OCI-LY3 (cell line): ENCODE data around the gene ACKR4.

Experiments
- H2AFZ ChIP-seq: fragments of 200-600, 300-600 bp; shearing (Covaris generic); 2 replicates; pipeline ENCODE4 v1.6.0; 2014; ENCODE audit warnings: antibody characterized with exemption, low read depth, low read length
- H3K27ac ChIP-seq: fragments of 200-600, 300-600 bp; sonication (generic); 2 replicates; pipeline ENCODE4 v1.5.1; 2014; ENCODE audit warnings: mild to moderate bottlenecking, low read length, moderate library complexity, mixed read lengths
- H3K27me3 ChIP-seq: fragments of 200-600, 300-600 bp; sonication (generic); 2 replicates; pipeline ENCODE4 v1.6.1; 2014; ENCODE audit warnings: low read depth, low read length, mixed read lengths
- H3K36me3 ChIP-seq: fragments of 200-600, 300-600 bp; sonication (generic); replicated peaks from 2 replicates; pipeline ENCODE3; 2014; ENCODE audit warnings: low read depth, low read length, mixed read lengths
- H3K4me1 ChIP-seq: fragments of 300-600, 200-600 bp; sonication (generic); 2 replicates; pipeline ENCODE4 v1.6.1; 2014; ENCODE audit warnings: low read length, mixed read lengths
- H3K4me2 ChIP-seq: fragments of 200-600, 300-600 bp; sonication (generic); 2 replicates; pipeline ENCODE4 v1.6.1; 2014; ENCODE audit warnings: low read length, mixed read lengths
- H3K4me3 ChIP-seq: fragments of 300-600, 200-600 bp; sonication (generic); 2 replicates; pipeline ENCODE4 v1.5.1; 2014; ENCODE audit warnings: antibody characterized with exemption, mild to moderate bottlenecking, low read length, moderate library complexity
- H3K79me2 ChIP-seq: fragments of 300-600, 200-600 bp; shearing (Covaris generic); 2 replicates; pipeline ENCODE4 v1.6.1; 2014; ENCODE audit warnings: mild to moderate bottlenecking, low read length, mixed read lengths
- H3K9ac ChIP-seq: fragments of 300-600, 200-600 bp; shearing (Covaris generic); 2 replicates; pipeline ENCODE4 v1.6.0; 2014; ENCODE audit warnings: mild to moderate bottlenecking, low read length, moderate library complexity
- H3K9me3 ChIP-seq: fragments of 200-600, 300-600 bp; shearing (Covaris generic); 2 replicates; pipeline ENCODE4 v1.6.1; 2014; ENCODE audit warnings: low read length, mixed read lengths; ENCODE audit not compliant: insufficient read depth
- H4K20me1 ChIP-seq: fragments of 200-600, 300-600 bp; sonication (generic); 2 replicates; pipeline ENCODE4 v1.6.1; 2016; ENCODE audit warnings: low read length, mixed read lengths; ENCODE audit not compliant: insufficient read depth
- CTCF ChIP-seq: fragments of 200-600, 300-600 bp; sonication (generic); IDR thresholded peaks from 2 replicates; pipeline ENCODE4 v1.5.1; 2014; ENCODE audit warnings: antibody characterized with exemption, low read length, low read depth
- EZH2phosphoT487 ChIP-seq: fragments of 200-600 bp; shearing (Covaris generic); IDR thresholded peaks from 2 replicates; pipeline ENCODE4 v1.6.1; 2018; ENCODE audit warnings: antibody characterized with exemption, mixed run types, low read depth

The ACKR4 gene

GRCh38 chr3:132615881-132616280 is 18.8 kb downstream of the ACKR4 start:
- H3K4me2 ChIP-seq = no peak overlapping the region
- TF ChIP-seq EZH2phosphoT487 = no peak
- TF ChIP-seq CTCF = no peak
- H3K27me3 ChIP-seq = no peaks in the 10 kb centered on the region
- no peak overlapping the region for H2AFZ ChIP-seq
- no peak overlapping the region for H3K4me3 ChIP-seq
- H3K9ac ChIP-seq = no peak overlapping the region
- H3K9me3 ChIP-seq = no peaks in the 10 kb centered on the region
- H3K79me2 ChIP-seq = no peaks in the 10 kb centered on the region
- no peaks in the 10 kb centered on the region for H3K36me3 ChIP-seq
- no peak overlapping the region for H3K27ac ChIP-seq
- H4K20me1 ChIP-seq = no peaks in the 10 kb centered on the region
- no peaks in the 10 kb centered on the region for H3K4me1 ChIP-seq

GRCh38 chr3:132616780-132617179 is 19.7 kb downstream of the ACKR4 start:
- H3K27me3 ChIP-seq = no peaks in the 10 kb centered on the region
- H3K79me2 ChIP-seq = no peaks in the 10 kb centered on the region
- H3K4me3 ChIP-seq = no peak overlapping the region
- H3K4me1 ChIP-seq = no peaks in the 10 kb centered on the region
- TF ChIP-seq EZH2phosphoT487 (no peak), CTCF (no peak)
- H2AFZ ChIP-seq = no peak overlapping the region
- no peaks in the 10 kb centered on the region for H3K36me3 ChIP-seq
- H3K27ac ChIP-seq = no peak overlapping the region
- H4K20me1 ChIP-seq = no peaks in the 10 kb centered on the region
- no peak overlapping the region for H3K9ac ChIP-seq
- no peaks in the 10 kb centered on the region for H3K9me3 ChIP-seq
- no peak overlapping the region for H3K4me2 ChIP-seq

- peaks cover 11% of the 10 kb centered on the region for H3K36me3 ChIP-seq
- H2AFZ ChIP-seq = no peak overlapping the region
- H3K4me3 ChIP-seq = no peak overlapping the region
- H3K79me2 ChIP-seq = no peaks in the 10 kb centered on the region
- no peaks in the 10 kb centered on the region for H3K27me3 ChIP-seq
- no peak overlapping the region for H3K9ac ChIP-seq
- H4K20me1 ChIP-seq = no peaks in the 10 kb centered on the region
- H3K4me1 ChIP-seq = peaks cover 11% of the 10 kb centered on the region
- H3K4me2 ChIP-seq = no peak overlapping the region
- no peak overlapping the region for H3K27ac ChIP-seq
- H3K9me3 ChIP-seq = no peaks in the 10 kb centered on the region
- TF ChIP-seq EZH2phosphoT487 (no peak), CTCF (no peak)
Measured at GRCh38 chr3:132622148-132622547, 25.1 kb downstream of the ACKR4 start.

GRCh38 chr3:132622761-132623160 is 25.7 kb downstream of the ACKR4 start:
- H3K27me3 ChIP-seq = no peaks in the 10 kb centered on the region
- no peak overlapping the region for H3K4me2 ChIP-seq
- H3K79me2 ChIP-seq = no peaks in the 10 kb centered on the region
- H3K36me3 ChIP-seq = peaks cover 11% of the 10 kb centered on the region
- no peak overlapping the region for H3K4me3 ChIP-seq
- no peak for TF ChIP-seq CTCF
- TF ChIP-seq EZH2phosphoT487 = no peak
- H2AFZ ChIP-seq = no peak overlapping the region
- H3K27ac ChIP-seq = no peak overlapping the region
- H3K9me3 ChIP-seq = no peaks in the 10 kb centered on the region
- H3K9ac ChIP-seq = no peak overlapping the region
- peaks cover 11% of the 10 kb centered on the region for H3K4me1 ChIP-seq
- H4K20me1 ChIP-seq = no peaks in the 10 kb centered on the region
